ENCODE results near the gene EEFSEC. TPM values are rescaled to one million over a fixed set of nuclear protein-coding genes. Genes with fewer than 3 reads are reported as not detected.

Gene EEFSEC
- total RNA-seq, 1 donor: 3.0 TPM

GRCh38 chr3:128432301-128432970, 279.2 kb downstream of the EEFSEC start:
- no peak overlapping the region for H3K4me3 ChIP-seq (ENCODE audit: low read depth, low read length)
- TF ChIP-seq CTCF (IDR thresholded peaks at IDR 0.05; ENCODE audit: insufficient read depth, low read depth, low read length): no peak

GRCh38 chr3:128432971-128433836, 279.9 kb downstream of the EEFSEC start:
- TF ChIP-seq CTCF (IDR thresholded peaks at IDR 0.05; ENCODE audit: insufficient read depth, low read depth, low read length): no peak
- H3K4me3 ChIP-seq (ENCODE audit: low read depth, low read length): peak overlapping the region; percentile 1
- no peak for DNase-seq (ENCODE audit: low read depth)

More at GRCh38 chr3:128432301-128432970, 279.2 kb downstream of the EEFSEC start:
- no peak for DNase-seq (ENCODE audit: low read depth)

- no peak for DNase-seq (ENCODE audit: low read depth)
- no peak overlapping the region for H3K4me3 ChIP-seq (ENCODE audit: low read depth, low read length)
Observed at GRCh38 chr3:128433837-128434165, 280.5 kb downstream of the EEFSEC start.

GRCh38 chr3:128434524-128434923, 281.2 kb downstream of the EEFSEC start:
- no peak for DNase-seq (ENCODE audit: low read depth)
- no peak for TF ChIP-seq CTCF (IDR thresholded peaks at IDR 0.05; ENCODE audit: insufficient read depth, low read depth, low read length)
- no peak overlapping the region for H3K4me3 ChIP-seq (ENCODE audit: low read depth, low read length)

More at GRCh38 chr3:128433837-128434165, 280.5 kb downstream of the EEFSEC start:
- TF ChIP-seq CTCF (IDR thresholded peaks at IDR 0.05; ENCODE audit: insufficient read depth, low read depth, low read length): no peak

GRCh38 chr3:128435058-128435457, 281.8 kb downstream of the EEFSEC start:
- DNase-seq (ENCODE audit: low read depth): no peak
- TF ChIP-seq CTCF (IDR thresholded peaks at IDR 0.05; ENCODE audit: insufficient read depth, low read depth, low read length): no peak

GRCh38 chr3:128435561-128435960, 282.3 kb downstream of the EEFSEC start:
- TF ChIP-seq CTCF (IDR thresholded peaks at IDR 0.05; ENCODE audit: insufficient read depth, low read depth, low read length): no peak
- no peak for DNase-seq (ENCODE audit: low read depth)
- H3K4me3 ChIP-seq (ENCODE audit: low read depth, low read length): no peak overlapping the region

More at GRCh38 chr3:128435058-128435457, 281.8 kb downstream of the EEFSEC start:
- H3K4me3 ChIP-seq (ENCODE audit: low read depth, low read length): no peak overlapping the region

Data from fibroblast of villous mesenchyme (primary cell).